Heart left ventricle (tissue), 16 donors: ENCODE data around the gene ZSCAN25. TPM values are rescaled to one million over a fixed set of nuclear protein-coding genes. Genes with fewer than 3 reads are reported as not detected.
A peak's percentile ranks its signal among the peaks of the same experiment; 100 is the strongest.
"Not testable (repeated sequence)": the region's sequence is repeated elsewhere in the genome, so short reads cannot be mapped to it uniquely, and the experiment has no call there.

ENCODE experiments used
- ATAC-seq, 4 donors: fragments of 200-7000 bp; cut with Tn5 transposase; one replicate each; pipeline ENCODE4 v1.9.1; 2020 to 2022; ENCODE audit warnings: moderate library complexity in 4 of 4, mild to moderate bottlenecking in 3 of 4, moderate number of reproducible peaks in 1 of 4
- DNase-seq, 5 donors: peaks; one replicate each; pipeline ENCODE4 v3.0.0-alpha.2; 2020
- H3K27ac ChIP-seq, 12 donors: fragments of 200-600 bp; sonication (generic) in 4 of 12; one replicate each; pipeline versions ENCODE4 v1.5.0 to v1.8.0; 2016 to 2022; ENCODE audit warnings: mild to moderate bottlenecking in 2 of 12
- H3K27me3 ChIP-seq, 9 donors: fragments of 200-600 bp; sonication (generic) in 2 of 9; one replicate each; pipeline versions ENCODE4 v1.5.1 to v1.8.0; 2016 to 2022; ENCODE audit warnings: mild to moderate bottlenecking in 3 of 9
- H3K36me3 ChIP-seq, 9 donors: fragments of 200-600 bp; sonication (generic) in 2 of 9; one replicate each; pipeline versions ENCODE4 v1.5.0 to v1.8.0; 2018 to 2022; ENCODE audit warnings: mild to moderate bottlenecking in 2 of 9
- H3K4me1 ChIP-seq, 12 donors: fragments of 200-600 bp; sonication (generic) in 4 of 12; one replicate each; pipeline versions ENCODE4 v1.5.0 to v1.8.0; 2016 to 2022; ENCODE audit warnings: mild to moderate bottlenecking in 3 of 12
- H3K4me3 ChIP-seq, 12 donors: fragments of 200-600 bp; sonication (generic) in 4 of 12; one replicate each; pipeline versions ENCODE4 v1.5.0 to v1.8.0; 2017 to 2022; ENCODE audit warnings: mild to moderate bottlenecking in 9 of 12, moderate library complexity in 4 of 12
- H3K9me3 ChIP-seq, 12 donors: fragments of 200-600 bp; sonication (generic) in 4 of 12; one replicate each; pipeline versions ENCODE4 v1.5.0 to v1.8.0; 2016 to 2022; ENCODE audit warnings: mild to moderate bottlenecking in 1 of 12
- POLR2A ChIP-seq, 2 donors: fragments of 450-650 bp; IDR thresholded peaks; one replicate each; pipeline ENCODE4 v1.6.1; 2017; ENCODE audit warnings: antibody characterized with exemption in 2 of 2, mild to moderate bottlenecking in 2 of 2, moderate library complexity in 2 of 2
- WGBS, 4 donors: extraction: QIAGEN DNeasy Blood & Tissue Kit in 2 of 4; methylation state at CpG; one replicate each; pipeline versions ENCODE4 v1.1.5 to v1.1.7; 2013 to 2018; 5-methylcytosine and 5-hydroxymethylcytosine counted together
- intact Hi-C, 10 donors: fragments of 100-400 bp; cut with DNase I; formaldehyde crosslinking; loops; one replicate each; pipeline versions ENCODE4 v1.11.1 to v1.14.2; 2022
- long read RNA-seq, 3 donors: library from polyadenylated mRNA; unstranded; transcript quantifications; one replicate each; pipeline ENCODE4 v2.0.0, GENCODE V29; 2020 to 2021
- polyA plus RNA-seq, 2 donors: library from polyadenylated mRNA; stranded (reverse); fragments of 200-250 nt; gene quantifications; one replicate each; pipeline ENCODE4 v1.2.3, GENCODE V29; 2013
- total RNA-seq, 9 donors: library from RNA; depleted of rRNA in 2 of 9; stranded (reverse); fragments of >200 nt in 2 of 9; fragmentation: NEBNext Ultra II Directional in 3 of 9; extraction: Animal tissue kit (Norgen Biotek cat#: 25700) in 3 of 9; gene quantifications; one replicate each; pipeline versions ENCODE4 v1.1.0 to v1.2.4, GENCODE V29; 2016 to 2023
- TF ChIP-seq, protein P1 (sequence below), 12 donors: fragments of 200-600 bp; sonication (generic) in 4 of 12; IDR thresholded peaks; one replicate each; pipeline versions ENCODE4 v1.5.0 to v1.8.0; 2018 to 2022; ENCODE audit warnings: antibody characterized with exemption in 12 of 12, mild to moderate bottlenecking in 5 of 12
- donor health status: ischemic (EF 13 %, LVEDD 7.1; RV severe dilation, severe dysfunction).
- donor health status: healthy with polysubstance abuse.
- donor health status: DM: no; HTN: yes; CAD: no.
- donor health status: DM: no; HTN: no; CAD: no.
- donor health status: ischemic (EF 25% LVEDD 6.9; RV normal size, moderate dysfunction).
- donor health status: ischemic (EF 25% LVEDD 5.7; RV mildly dilated, moderate dysfunction).
- donor health status: healthy.
- donor health status: DM: yes; HTN: yes; CAD: no.
- donor health status: ischemic (EF 35%, LVEDD 5.7; RV mildly dilated, moderate dysfunction).
- donor health status: nonischemic (EF 11% LVEDD 7.7; RV severe dilation, severe dysfunction).
- donor health status: DM: yes; HTN: yes; CAD: no.
- donor health status: PGD.
- donor health status: ischemic (EF 29% LVEDD 5.4; RV normal size, mild dysfunction).
- donor health status: nonischemic (EF 23%, LVEDD 6.1; RV moderate dilation, normal function).

The ZSCAN25 gene
- total RNA-seq (10 to 100 TPM in 4 of 9 donors, 1 to 10 TPM in 5; 5.6 to 12.0 (median 8.3) TPM), polyA plus RNA-seq (1 to 10 TPM; 3.4 to 4.0 TPM)
- long read RNA-seq, donor 1, partial matches to known transcripts, result 1 of 3 reads
- long read RNA-seq, donor 1, other reads (novel, unspliced or antisense), result 2 of 3 reads
- long read RNA-seq, donor 2, full-length matches to known transcripts, result 2 of 11 reads
- long read RNA-seq, donor 2, partial matches to known transcripts, result 1 of 11 reads
- long read RNA-seq, donor 2, other reads (novel, unspliced or antisense), result 8 of 11 reads
- long read RNA-seq, donor 3, full-length matches to known transcripts, result 3 of 13 reads
- long read RNA-seq, donor 3, partial matches to known transcripts, result 5 of 13 reads
- long read RNA-seq, donor 3, other reads (novel, unspliced or antisense), result 5 of 13 reads

DNA sequence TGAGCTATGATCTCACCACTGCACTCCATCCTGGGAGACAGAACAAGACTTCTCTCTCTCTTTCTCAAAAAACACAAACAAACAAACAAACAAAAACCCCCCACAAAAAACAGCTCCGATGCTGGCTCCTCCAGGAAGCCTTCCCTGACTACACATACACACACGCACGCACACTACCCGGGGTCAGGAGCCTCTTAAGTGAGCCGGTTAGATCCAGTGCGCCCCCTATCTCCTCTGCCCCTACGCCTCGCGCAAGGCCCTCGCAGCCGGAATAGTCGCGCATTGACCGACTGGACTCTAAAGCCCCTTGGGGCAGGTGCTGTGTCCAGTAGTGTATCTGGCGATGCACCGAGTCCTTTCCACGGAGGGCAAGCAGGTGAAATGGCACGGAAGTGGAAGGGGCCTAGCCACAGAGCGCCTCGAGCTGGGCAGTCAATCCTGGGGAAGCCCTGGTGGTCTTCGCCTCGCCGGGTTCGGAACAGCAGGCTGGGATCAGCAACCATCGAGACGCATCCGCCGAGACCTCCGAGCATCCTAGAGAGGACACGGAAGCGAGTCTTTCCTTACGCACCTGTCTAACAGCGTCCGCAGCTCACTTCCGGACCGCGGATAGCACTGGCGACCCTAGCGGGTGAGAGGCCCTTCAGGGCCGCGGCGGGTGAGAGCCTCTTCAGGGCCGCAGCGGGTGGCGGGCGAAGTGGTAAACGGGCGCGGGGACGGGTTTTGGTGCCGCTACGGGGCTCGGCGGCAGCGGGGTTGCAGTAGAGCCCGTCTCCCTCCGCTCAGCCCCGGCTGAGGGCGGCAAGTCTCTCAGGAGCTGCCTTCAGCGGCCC, at the start of gene ZSCAN25:
ZSCAN25 (plus strand) TSS at position 588 of the 833 bp plus-strand sequence. CDS start 2,661 bp downstream, outside the sequence.
- peak within 1 kb of the TSS; percentile 43 to 93 (median 86) for H3K27ac ChIP-seq
- 0 to 2% (median 1%) methylated on average over 25 to 60 of the region's 60 CpGs for WGBS, 4 donors
- intact Hi-C loops, result loop anchor here in 4 of 10 donors (1.0 to 10.0 kb wide), 5 partner anchors 58 to 298 kb away; partner anchors contain the start of genes ZNF655 (in 2 of the 4), FAM200A (in 1 of the 4) and TRIM4 (in 1 of the 4)

DNA sequence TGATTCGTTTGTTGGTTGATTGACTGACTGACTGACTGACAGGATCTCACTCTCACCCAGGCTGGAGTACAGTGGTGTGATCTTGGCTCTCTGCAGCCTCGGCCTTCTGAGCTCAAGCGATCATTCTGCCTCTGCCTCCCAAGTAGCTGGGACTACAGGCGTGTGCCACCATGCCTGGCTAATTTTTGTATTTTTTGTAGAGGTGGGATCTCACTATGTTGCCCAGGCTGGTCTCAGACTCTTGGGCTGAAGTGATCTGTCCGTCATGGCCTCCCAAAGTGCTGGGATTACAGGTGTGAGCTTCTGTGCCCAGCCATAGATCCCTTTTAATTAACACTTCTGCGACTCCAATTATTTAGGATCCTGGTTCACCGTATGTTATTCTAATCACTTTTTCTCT, 48.0 kb upstream of the ZSCAN25 start:
- intact Hi-C loops, ATAC-seq, DNase-seq, H3K9me3 ChIP-seq, H3K27ac ChIP-seq, H3K27me3 ChIP-seq, H3K4me3 ChIP-seq, H3K4me1 ChIP-seq: not testable (repeated sequence)
- 97% methylated on average over 7 of the region's 7 CpGs for whole genome bisulfite sequencing, 4 donors
- peaks cover 0 to 96% (median 86%) of the 10 kb centered on the region in 9 donors for H3K36me3 ChIP-seq

More for the DNA sequence above, at the start of gene ZSCAN25:
- ATAC-seq (peak; percentile 98), DNase-seq (peak; percentile 83 to 93 (median 93))
- TF ChIP-seq, protein P1, sequence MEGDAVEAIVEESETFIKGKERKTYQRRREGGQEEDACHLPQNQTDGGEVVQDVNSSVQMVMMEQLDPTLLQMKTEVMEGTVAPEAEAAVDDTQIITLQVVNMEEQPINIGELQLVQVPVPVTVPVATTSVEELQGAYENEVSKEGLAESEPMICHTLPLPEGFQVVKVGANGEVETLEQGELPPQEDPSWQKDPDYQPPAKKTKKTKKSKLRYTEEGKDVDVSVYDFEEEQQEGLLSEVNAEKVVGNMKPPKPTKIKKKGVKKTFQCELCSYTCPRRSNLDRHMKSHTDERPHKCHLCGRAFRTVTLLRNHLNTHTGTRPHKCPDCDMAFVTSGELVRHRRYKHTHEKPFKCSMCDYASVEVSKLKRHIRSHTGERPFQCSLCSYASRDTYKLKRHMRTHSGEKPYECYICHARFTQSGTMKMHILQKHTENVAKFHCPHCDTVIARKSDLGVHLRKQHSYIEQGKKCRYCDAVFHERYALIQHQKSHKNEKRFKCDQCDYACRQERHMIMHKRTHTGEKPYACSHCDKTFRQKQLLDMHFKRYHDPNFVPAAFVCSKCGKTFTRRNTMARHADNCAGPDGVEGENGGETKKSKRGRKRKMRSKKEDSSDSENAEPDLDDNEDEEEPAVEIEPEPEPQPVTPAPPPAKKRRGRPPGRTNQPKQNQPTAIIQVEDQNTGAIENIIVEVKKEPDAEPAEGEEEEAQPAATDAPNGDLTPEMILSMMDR (IDR thresholded peaks at IDR 0.05), result peak in 11 of 12 donors; percentile 12 to 48 (median 43)
- TF ChIP-seq POLR2A (IDR thresholded peaks at IDR 0.05), result peak in 1 of 2 donors; percentile 78
- peaks cover 0 to 35% (median 33%) of the 10 kb centered on the region in 9 donors for H3K36me3 ChIP-seq
- H3K9me3 ChIP-seq, result no peaks in the 10 kb centered on the region
- H3K4me1 ChIP-seq, result peaks cover 0 to 17% (median 11%) of the 10 kb centered on the region in 12 donors
- peak within 1 kb of the TSS; percentile 74 to 99 (median 95) for H3K4me3 ChIP-seq
- H3K27me3 ChIP-seq, result no peaks in the 10 kb centered on the region

DNA sequence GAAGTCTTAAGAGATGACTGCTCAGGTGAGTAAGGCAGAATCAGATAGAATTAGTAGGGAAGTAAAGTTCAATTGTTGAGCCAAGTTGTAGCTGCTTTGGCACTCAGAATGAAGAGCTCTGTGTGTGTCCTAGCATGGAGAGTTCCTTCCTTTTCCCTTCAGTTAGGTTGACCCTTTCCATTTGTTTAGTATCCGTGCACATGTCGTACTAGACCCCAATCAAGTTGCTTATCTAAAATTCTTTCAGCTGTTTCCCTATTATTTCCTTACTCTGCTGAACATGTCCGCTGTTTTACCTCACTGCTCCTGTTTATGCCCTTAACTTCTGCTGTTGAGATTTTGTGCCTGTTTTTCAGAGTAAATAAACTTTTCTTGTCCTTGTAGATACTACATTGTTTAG, 45.0 kb upstream of the ZSCAN25 start:
- Histone ChIP-seq H3K9me3 (no peaks in the 10 kb centered on the region), H3K27ac (no peak overlapping the region), H3K36me3 (peaks cover 0 to 76% (median 62%) of the 10 kb centered on the region in 9 donors), H3K4me1 (peaks cover 0 to under 1% (median 0%) of the 10 kb centered on the region in 12 donors), H3K27me3 (no peaks in the 10 kb centered on the region), H3K4me3 (no peak overlapping the region)
- ATAC-seq, result no peak
- WGBS, 4 donors, result 85 to 97% (median 94%) methylated on average over 3 of the region's 3 CpGs
- no peak for TF ChIP-seq POLR2A (IDR thresholded peaks at IDR 0.05)
- TF ChIP-seq, protein P1 (IDR thresholded peaks at IDR 0.05), result no peak
- intact Hi-C loops, result no loop called here
- no peak for DNase-seq

DNA sequence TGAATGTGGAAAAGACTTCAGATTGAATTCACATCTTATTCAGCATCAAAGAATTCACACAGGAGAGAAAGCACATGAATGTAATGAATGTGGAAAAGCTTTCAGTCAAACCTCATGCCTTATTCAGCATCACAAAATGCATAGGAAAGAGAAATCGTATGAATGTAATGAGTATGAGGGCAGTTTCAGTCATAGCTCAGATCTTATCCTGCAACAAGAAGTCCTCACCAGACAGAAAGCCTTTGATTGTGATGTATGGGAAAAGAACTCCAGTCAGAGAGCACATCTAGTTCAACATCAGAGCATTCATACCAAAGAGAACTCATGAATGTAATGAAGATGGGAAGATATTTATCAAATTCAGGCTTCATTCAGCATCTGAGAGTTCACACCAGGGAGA, 43.5 kb upstream of the ZSCAN25 start:
- no peak overlapping the region for H3K4me3 ChIP-seq
- H3K27ac ChIP-seq, result no peak overlapping the region
- intact Hi-C loops, result no loop called here
- 82 to 94% (median 90%) methylated on average over 1 of the region's 1 CpG for WGBS, 4 donors
- DNase-seq (no peak), ATAC-seq (no peak)
- TF ChIP-seq, protein P1 (IDR thresholded peaks at IDR 0.05), result no peak
- TF ChIP-seq POLR2A (IDR thresholded peaks at IDR 0.05), result no peak
- H3K27me3 ChIP-seq, result no peaks in the 10 kb centered on the region
- H3K9me3 ChIP-seq, result no peaks in the 10 kb centered on the region
- H3K4me1 ChIP-seq, result peaks cover 0 to 12% (median 0%) of the 10 kb centered on the region in 12 donors
- peaks cover 0 to 65% (median 58%) of the 10 kb centered on the region in 9 donors for H3K36me3 ChIP-seq
